Measurements from ENCODE around the gene RBP4. TPM values are rescaled to one million over a fixed set of nuclear protein-coding genes. Genes with fewer than 3 reads are reported as not detected.

Gene RBP4
- total and polyA plus RNA-seq, 2 experiments from 2014 or later, result 0.86 TPM; not detected in 1

GRCh38 chr10:93596539-93596938, 4.5 kb downstream of the RBP4 start:
- H3K36me3 ChIP-seq, result no peaks in the 10 kb centered on the region
- no peak overlapping the region for H3K4me3 ChIP-seq
- no peaks in the 10 kb centered on the region for H3K9me3 ChIP-seq (ENCODE audit: low read depth)
- H3K4me1 ChIP-seq (ENCODE audit: low read depth), result no peaks in the 10 kb centered on the region
- H3K27ac ChIP-seq, result no peak overlapping the region
- TF ChIP-seq CTCF (IDR thresholded peaks at IDR 0.05; ENCODE audit: low read depth, low read length), result no peak
- peaks cover 33% of the 10 kb centered on the region for H3K27me3 ChIP-seq
- no peak for DNase-seq (ENCODE audit: low read depth in 1 of 2, low spot score in 1 of 2)

- no peak overlapping the region for H3K27ac ChIP-seq
- no peaks in the 10 kb centered on the region for H3K9me3 ChIP-seq (ENCODE audit: low read depth)
- H3K4me1 ChIP-seq (ENCODE audit: low read depth), result no peaks in the 10 kb centered on the region
- DNase-seq (ENCODE audit: low read depth in 1 of 2, low spot score in 1 of 2), result no peak
- H3K27me3 ChIP-seq, result peaks cover 24% of the 10 kb centered on the region
- TF ChIP-seq CTCF (IDR thresholded peaks at IDR 0.05; ENCODE audit: low read depth, low read length), result no peak
- H3K36me3 ChIP-seq, result no peaks in the 10 kb centered on the region
- H3K4me3 ChIP-seq, result no peak overlapping the region
These were observed 5.5 kb downstream of the RBP4 start for GRCh38 chr10:93595378-93596161.

- Histone ChIP-seq H3K4me1 (ENCODE audit: low read depth) (no peaks in the 10 kb centered on the region), H3K36me3 (no peaks in the 10 kb centered on the region), H3K27me3 (peaks cover 13% of the 10 kb centered on the region), H3K27ac (no peak overlapping the region), H3K9me3 (ENCODE audit: low read depth) (no peaks in the 10 kb centered on the region), H3K4me3 (no peak overlapping the region)
- TF ChIP-seq CTCF (IDR thresholded peaks at IDR 0.05; ENCODE audit: low read depth, low read length), result no peak
- no peak for DNase-seq (ENCODE audit: low read depth in 1 of 2, low spot score in 1 of 2)
These were observed 6.5 kb downstream of the RBP4 start for GRCh38 chr10:93594518-93594917.

- Histone ChIP-seq H3K27me3 (peaks cover 8% of the 10 kb centered on the region), H3K36me3 (no peaks in the 10 kb centered on the region), H3K4me1 (ENCODE audit: low read depth) (no peaks in the 10 kb centered on the region), H3K9me3 (ENCODE audit: low read depth) (no peaks in the 10 kb centered on the region), H3K27ac (no peak overlapping the region), H3K4me3 (no peak overlapping the region)
- no peak for TF ChIP-seq CTCF (IDR thresholded peaks at IDR 0.05; ENCODE audit: low read depth, low read length)
- DNase-seq (ENCODE audit: low read depth in 1 of 2, low spot score in 1 of 2), result no peak
These were observed 7.3 kb downstream of the RBP4 start for GRCh38 chr10:93593749-93594148.

GRCh38 chr10:93593254-93593653, 7.8 kb downstream of the RBP4 start:
- Histone ChIP-seq H3K27ac (no peak overlapping the region), H3K9me3 (ENCODE audit: low read depth) (no peaks in the 10 kb centered on the region), H3K36me3 (no peaks in the 10 kb centered on the region), H3K4me1 (ENCODE audit: low read depth) (no peaks in the 10 kb centered on the region), H3K27me3 (peaks cover 3% of the 10 kb centered on the region), H3K4me3 (no peak overlapping the region)
- TF ChIP-seq CTCF (IDR thresholded peaks at IDR 0.05; ENCODE audit: low read depth, low read length), result no peak
- DNase-seq (ENCODE audit: low read depth in 1 of 2, low spot score in 1 of 2), result no peak
